ENCODE measurements around the gene APOD.
"Not testable (repeated sequence)": the region's sequence is repeated elsewhere in the genome, so short reads cannot be mapped to it uniquely, and the experiment has no call there.

APOD gene

GRCh38 chr3:195619591-195620369 is 36.0 kb upstream of the APOD start:
- not testable (repeated sequence) for DNase-seq (ENCODE audit: low spot score); FAIRE-seq

- DNase-seq (ENCODE audit: low spot score): not testable (repeated sequence)
- FAIRE-seq: peak; percentile 30
Measured at GRCh38 chr3:195617784-195618659, 34.3 kb upstream of the APOD start.

GRCh38 chr3:195617134-195617533 is 33.4 kb upstream of the APOD start:
- not testable (repeated sequence) for DNase-seq (ENCODE audit: low spot score); FAIRE-seq

GRCh38 chr3:195616681-195617080 is 32.9 kb upstream of the APOD start:
- DNase-seq (ENCODE audit: low spot score): no peak
- no peak for FAIRE-seq

GRCh38 chr3:195615952-195616537 is 32.3 kb upstream of the APOD start:
- FAIRE-seq; DNase-seq (ENCODE audit: low spot score): not testable (repeated sequence)

GRCh38 chr3:195614672-195615504 is 31.1 kb upstream of the APOD start:
- DNase-seq (ENCODE audit: low spot score): not testable (repeated sequence)
- peak; percentile 81 for FAIRE-seq

GRCh38 chr3:195613468-195614069 is 29.8 kb upstream of the APOD start:
- no peak for DNase-seq (ENCODE audit: low spot score)
- FAIRE-seq: no peak

GRCh38 chr3:195612075-195612800 is 28.5 kb upstream of the APOD start:
- no peak for DNase-seq (ENCODE audit: low spot score)
- FAIRE-seq: no peak

GRCh38 chr3:195609229-195609628 is 25.5 kb upstream of the APOD start:
- no peak for DNase-seq (ENCODE audit: low spot score)
- no peak for FAIRE-seq

- FAIRE-seq; DNase-seq (ENCODE audit: low spot score): not testable (repeated sequence)
Measured at GRCh38 chr3:195601785-195602184, 18.0 kb upstream of the APOD start.

GRCh38 chr3:195601382-195601781 is 17.6 kb upstream of the APOD start:
- FAIRE-seq (no peak), DNase-seq (ENCODE audit: low spot score) (no peak)

GRCh38 chr3:195599926-195600325 is 16.2 kb upstream of the APOD start:
- not testable (repeated sequence) for DNase-seq (ENCODE audit: low spot score); FAIRE-seq

- FAIRE-seq; DNase-seq (ENCODE audit: low spot score): not testable (repeated sequence)
Measured at GRCh38 chr3:195599516-195599915, 15.8 kb upstream of the APOD start.

- FAIRE-seq: no peak
- no peak for DNase-seq (ENCODE audit: low spot score)
Measured at GRCh38 chr3:195597848-195598247, 14.1 kb upstream of the APOD start.

- FAIRE-seq (no peak), DNase-seq (ENCODE audit: low spot score) (no peak)
Measured at GRCh38 chr3:195597229-195597628, 13.5 kb upstream of the APOD start.

GRCh38 chr3:195596765-195597171 is 13.0 kb upstream of the APOD start:
- no peak for FAIRE-seq
- no peak for DNase-seq (ENCODE audit: low spot score)

- FAIRE-seq: no peak
Measured at GRCh38 chr3:195595785-195596531, 12.2 kb upstream of the APOD start.

GRCh38 chr3:195591852-195592251 is 8.1 kb upstream of the APOD start:
- FAIRE-seq: no peak
- DNase-seq (ENCODE audit: low spot score): no peak

More at GRCh38 chr3:195595785-195596531, 12.2 kb upstream of the APOD start:
- DNase-seq (ENCODE audit: low spot score): no peak

- no peak for FAIRE-seq
- no peak for DNase-seq (ENCODE audit: low spot score)
Measured at GRCh38 chr3:195591220-195591619, 7.5 kb upstream of the APOD start.
